ENCODE results near the gene CDK18.

- TF ChIP-seq EZH2 (IDR thresholded peaks at IDR 0.05; ENCODE audit: borderline replicate concordance, low read depth, low read length, severe bottlenecking) (no peak), CTCF (IDR thresholded peaks at IDR 0.05; ENCODE audit: borderline replicate concordance, extremely low read depth, low read length, poor library complexity, severe bottlenecking) (no peak)
Observed at GRCh38 chr1:205465392-205465791, 39.1 kb upstream of the CDK18 start.

Measured in DND-41 (cell line).